H1 (cell line): ENCODE results near the gene FKBP5. TPM values are rescaled to one million over a fixed set of nuclear protein-coding genes. Genes with fewer than 3 reads are reported as not detected.

Experiments used
- HDAC6 ChIP-seq: IDR thresholded peaks from one replicate; pipeline ENCODE4 v1.7.1; 2012; ENCODE audit warnings: low read depth, mild to moderate bottlenecking, inconsistent platforms, low read length, moderate library complexity
- KDM5A ChIP-seq: fragments of 200-600 bp; IDR thresholded peaks from 2 replicates; pipeline ENCODE4 v1.7.1; 2012; ENCODE audit warnings: mild to moderate bottlenecking, low read length, inconsistent platforms, mixed read lengths
- PHF8 ChIP-seq: fragments of 200-600 bp; sonication (generic); conservative IDR thresholded peaks from 2 replicates; pipeline ENCODE4 v1.7.1; 2012; ENCODE audit warnings: low read depth, mild to moderate bottlenecking, inconsistent platforms, low read length, moderate library complexity
- polyA plus RNA-seq, 7 experiments: library from polyadenylated mRNA; depleted of rRNA in 3 of 7; stranded (reverse) in 5 of 7; unstranded in 2 of 7; fragments of >200 nt in 5 of 7; fragments of 200-250 nt in 2 of 7; gene quantifications; 1 replicate in 5 of 7; 2 replicates in 1 of 7; 4 replicates in 1 of 7; pipeline versions ENCODE4 v1.2.1 to v1.2.3, GENCODE V29; 2011 to 2013; ENCODE audit warnings: missing spikeins in 2 of 7, mixed read lengths in 2 of 7
- total RNA-seq: library from RNA; stranded (reverse); fragmentation: NEBNext Ultra II Directional; extraction: Animal tissue kit (Norgen Biotek cat#: 25700); gene quantifications from 2 replicates; pipeline ENCODE4 v1.2.1, GENCODE V29; 2021

Gene FKBP5
- total and polyA plus RNA-seq, 2 of the 8 experiments (the other 6 are each of a cell fraction or from before 2014, with no cell fraction given), result 14.3 to 40.4 TPM

GRCh38 chr6:35718375-35718736 is 29.6 kb upstream of the FKBP5 start (continued):
- TF ChIP-seq KDM5A, result no peak
- no peak for TF ChIP-seq HDAC6
- no peak for TF ChIP-seq PHF8
